ENCODE measurements around the gene DNASE1L2. TPM values are rescaled to one million over a fixed set of nuclear protein-coding genes. Genes with fewer than 3 reads are reported as not detected.
"Not testable (repeated sequence)": the region's sequence is repeated elsewhere in the genome, so short reads cannot be mapped to it uniquely, and the experiment has no call there.

Gene DNASE1L2
- total and polyA plus RNA-seq, 10 of the 15 experiments (the other 5 are each of a cell fraction or from before 2014, with no cell fraction given): 0.06 to 1.5 (median 0.29) TPM

GRCh38 chr16:2238838-2239675 lies 2.8 kb downstream of the DNASE1L2 start:
- RAD21 ChIA-PET (ENCODE audit: unreplicated experiment): no interaction called here
- Histone ChIP-seq H3K9me3 (replicated peaks; ENCODE audit: control insufficient read depth, insufficient read depth, low read length) (no peaks in the 10 kb centered on the region), H3K4me1 (ENCODE audit: control insufficient read depth, insufficient read depth, low read length) (no peaks in the 10 kb centered on the region), H4K20me1 (ENCODE audit: control insufficient read depth, insufficient read depth) (no peaks in the 10 kb centered on the region), H3K4me2 (ENCODE audit: control insufficient read depth, insufficient read depth) (no peak overlapping the region), H3K4me3 (no peak overlapping the region), H3K36me3 (ENCODE audit: control insufficient read depth in 2 of 2, insufficient read depth in 2 of 2, low read length in 1 of 2) (peaks cover 0 to 21% of the 10 kb centered on the region in 2 experiments; a peak in 3 of 4 replicates), H3K79me2 (ENCODE audit: control insufficient read depth, insufficient read depth, low read length) (no peaks in the 10 kb centered on the region), H2AFZ (ENCODE audit: control insufficient read depth, low read depth, low read length) (no peak overlapping the region), H3K27me3 (replicated peaks in 1 of 2; ENCODE audit: control insufficient read depth in 2 of 2, insufficient read depth in 2 of 2, low read length in 1 of 2) (no peaks in the 10 kb centered on the region), H3K27ac (ENCODE audit: control insufficient read depth, insufficient read depth) (no peak overlapping the region), H3K9ac (ENCODE audit: control insufficient read depth, insufficient read depth, low read length) (no peak overlapping the region)
- SMC1A ChIA-PET (ENCODE audit: uncharacterized antibody, unreplicated experiment): interaction anchor here (0.5 kb wide), 1 partner anchor 8 kb away, joined by 3 read pairs; no protein-coding TSS in a partner anchor
- POLR2A ChIA-PET: interaction anchor here (0.8 kb wide), 1 partner anchor 25 kb away, joined by 3 read pairs; the partner anchor contains the start of gene PGP
- no TSS peak for BruUV-seq (replicated peaks)
- in situ Hi-C loops (cut with MboI): no loop called here
- FAIRE-seq (no peak), ATAC-seq (peak; percentile 10), DNase-seq (ENCODE audit: low read depth, low spot score) (no peak)
- WGBS (ENCODE audit: insufficient coverage, insufficient replicate concordance, low lambda C conversion rate, missing lambda C conversion rate): 67% methylated on average over 13 of the region's 15 CpGs
- intact Hi-C loops (cut with micrococcal nuclease; ENCODE audit: unreplicated experiment): no loop called here
- TF ChIP-seq ATF7 (IDR thresholded peaks at IDR 0.05; ENCODE audit: low read depth) (no peak), KDM1A (IDR thresholded peaks at IDR 0.05; ENCODE audit: borderline replicate concordance) (no peak), PRDM15 (CRISPR knock-in tag; IDR thresholded peaks at IDR 0.05) (no peak), IRF5 (IDR thresholded peaks at IDR 0.05; ENCODE audit: borderline replicate concordance) (no peak), LARP7 (IDR thresholded peaks at IDR 0.05) (no peak), SIX5 (IDR thresholded peaks at IDR 0.05; ENCODE audit: low read depth, low read length, severe bottlenecking) (no peak), NRF1 (conservative IDR thresholded peaks at IDR 0.05; ENCODE audit: low read depth, low read length) (no peak), NFYB (IDR thresholded peaks at IDR 0.05; ENCODE audit: insufficient read depth, low read depth, low read length) (no peak), ZNF207 (IDR thresholded peaks at IDR 0.05; ENCODE audit: borderline replicate concordance) (no peak), NR2F1 (conservative IDR thresholded peaks at IDR 0.05) (no peak), CBX5 (IDR thresholded peaks at IDR 0.05; ENCODE audit: low read depth) (no peak), RAD51 (IDR thresholded peaks at IDR 0.05) (no peak), CHD4 (IDR thresholded peaks at IDR 0.05) (no peak), BCL11A (IDR thresholded peaks at IDR 0.05; ENCODE audit: low read depth, low read length) (no peak)
- CTCF ChIA-PET: no interaction called here

GRCh38 chr16:2240331-2240730 lies 4.1 kb downstream of the DNASE1L2 start:
- CTCF ChIA-PET; H3K4me2 ChIP-seq (ENCODE audit: control insufficient read depth, insufficient read depth); FAIRE-seq; DNase-seq (ENCODE audit: low read depth, low spot score); in situ Hi-C loops (cut with MboI); H3K79me2 ChIP-seq (ENCODE audit: control insufficient read depth, insufficient read depth, low read length); H2AFZ ChIP-seq (ENCODE audit: control insufficient read depth, low read depth, low read length); BruUV-seq (replicated peaks); H3K9me3 ChIP-seq (replicated peaks; ENCODE audit: control insufficient read depth, insufficient read depth, low read length); POLR2A ChIA-PET; SMC1A ChIA-PET (ENCODE audit: uncharacterized antibody, unreplicated experiment); H3K27me3 ChIP-seq (replicated peaks in 1 of 2; ENCODE audit: control insufficient read depth in 2 of 2, insufficient read depth in 2 of 2, low read length in 1 of 2); H3K4me3 ChIP-seq; RAD21 ChIA-PET (ENCODE audit: unreplicated experiment); H3K9ac ChIP-seq (ENCODE audit: control insufficient read depth, insufficient read depth, low read length); H3K4me1 ChIP-seq (ENCODE audit: control insufficient read depth, insufficient read depth, low read length); H3K27ac ChIP-seq (ENCODE audit: control insufficient read depth, insufficient read depth); ATAC-seq; H4K20me1 ChIP-seq (ENCODE audit: control insufficient read depth, insufficient read depth); intact Hi-C loops (cut with micrococcal nuclease; ENCODE audit: unreplicated experiment): not testable (repeated sequence)
- WGBS (ENCODE audit: insufficient coverage, insufficient replicate concordance, low lambda C conversion rate, missing lambda C conversion rate): 76% methylated on average over 9 of the region's 9 CpGs
- H3K36me3 ChIP-seq (ENCODE audit: control insufficient read depth in 2 of 2, insufficient read depth in 2 of 2, low read length in 1 of 2): peaks cover 0 to 21% of the 10 kb centered on the region in 2 experiments; a peak in 3 of 4 replicates

Measured in GM12878 (cell line).